ENCODE measurements around the gene DNMT3A.

DNMT3A gene

GRCh38 chr2:25372405-25373268 is 30.9 kb upstream of the DNMT3A start:
- no peak for DNase-seq (ENCODE audit: low spot score)

DNA sequence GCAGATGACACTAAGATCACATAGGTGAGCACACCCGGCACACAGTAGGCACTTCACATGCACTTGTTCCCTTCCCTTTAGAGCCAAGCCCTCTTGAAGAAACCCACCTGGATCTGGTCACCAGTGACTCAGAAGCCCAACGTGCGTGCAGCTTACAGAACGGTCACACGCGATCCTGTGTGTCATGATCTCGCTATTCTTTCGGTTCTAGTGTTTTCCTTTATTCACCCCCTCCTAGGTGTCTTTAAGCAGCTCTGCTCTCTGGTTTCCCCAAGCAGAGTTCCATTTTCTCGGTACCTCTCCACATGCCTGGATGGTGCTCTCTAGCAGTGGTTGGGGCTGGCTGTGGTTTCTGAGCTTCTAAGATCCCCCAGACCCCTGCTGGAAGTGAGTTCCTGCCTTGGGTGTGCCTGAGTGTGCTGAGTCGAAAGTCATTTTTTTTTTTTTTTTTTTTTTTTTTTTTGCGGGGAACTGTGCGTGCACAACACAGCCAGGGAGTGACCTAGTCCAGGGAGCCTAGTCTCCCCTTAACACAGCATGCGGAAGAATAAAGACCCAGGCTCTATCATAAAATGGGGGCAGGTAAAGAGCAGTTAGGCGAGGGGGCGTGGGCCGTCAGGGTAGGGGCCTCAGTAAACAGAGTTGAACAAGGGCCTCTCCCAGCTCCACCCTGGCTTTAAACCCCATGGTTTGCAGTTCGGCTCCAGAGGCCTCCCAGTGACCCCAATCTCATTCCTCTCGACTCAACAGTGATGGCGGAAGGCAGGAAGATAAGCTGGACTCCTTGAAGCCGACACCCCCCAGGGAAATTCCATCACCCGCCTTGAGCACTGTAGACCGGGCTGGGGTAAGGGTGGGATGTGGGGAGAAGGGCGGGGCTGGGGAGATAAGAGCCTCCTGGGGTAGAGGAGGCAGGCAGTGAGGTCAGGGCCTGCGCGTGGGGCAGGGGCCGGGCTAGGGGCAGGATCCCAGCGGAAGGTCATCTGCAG is 29.8 kb upstream of the DNMT3A start:
- no peak for DNase-seq (ENCODE audit: low spot score)

DNA sequence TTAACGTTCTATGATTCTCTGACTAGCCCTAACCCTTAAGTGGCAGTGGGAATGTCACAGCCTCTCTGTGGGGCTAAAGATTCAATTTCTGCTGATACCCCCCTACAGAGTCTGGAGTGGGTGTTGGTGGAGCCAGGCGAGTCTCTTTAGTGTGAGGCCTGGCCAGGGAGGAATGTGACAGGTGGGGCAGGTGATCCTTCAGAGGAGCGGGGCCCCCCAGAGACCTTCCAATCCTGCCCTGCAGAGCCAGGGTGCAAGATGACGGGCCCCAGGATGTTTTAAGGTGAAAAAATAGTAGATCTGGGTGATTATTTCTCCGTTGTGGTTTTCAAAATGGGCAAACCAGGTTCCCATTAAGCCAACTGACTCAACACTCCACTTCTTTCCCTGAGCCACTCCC is 28.2 kb upstream of the DNMT3A start:
- no peak for DNase-seq (ENCODE audit: low spot score)

DNA sequence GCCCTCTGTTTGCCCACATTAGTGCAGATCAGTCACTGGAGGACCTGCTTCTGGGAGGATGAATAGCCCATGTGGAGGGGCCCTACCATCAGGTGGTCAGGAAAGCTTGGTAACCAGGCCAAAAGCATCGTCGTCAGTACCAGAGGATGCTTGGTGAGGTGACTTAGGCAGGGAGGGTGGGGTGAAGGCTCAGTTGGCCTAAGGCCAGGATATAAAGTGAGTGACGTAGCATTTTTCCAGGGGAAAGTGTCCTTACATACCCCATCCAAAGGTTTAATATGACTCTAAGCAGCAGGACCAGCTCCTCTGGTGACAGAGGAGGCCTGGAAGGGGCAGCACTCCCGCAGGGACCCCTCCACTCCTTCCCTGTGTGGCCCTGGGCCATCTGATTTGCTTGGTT is 27.7 kb upstream of the DNMT3A start:
- no peak for DNase-seq (ENCODE audit: low spot score)

DNA sequence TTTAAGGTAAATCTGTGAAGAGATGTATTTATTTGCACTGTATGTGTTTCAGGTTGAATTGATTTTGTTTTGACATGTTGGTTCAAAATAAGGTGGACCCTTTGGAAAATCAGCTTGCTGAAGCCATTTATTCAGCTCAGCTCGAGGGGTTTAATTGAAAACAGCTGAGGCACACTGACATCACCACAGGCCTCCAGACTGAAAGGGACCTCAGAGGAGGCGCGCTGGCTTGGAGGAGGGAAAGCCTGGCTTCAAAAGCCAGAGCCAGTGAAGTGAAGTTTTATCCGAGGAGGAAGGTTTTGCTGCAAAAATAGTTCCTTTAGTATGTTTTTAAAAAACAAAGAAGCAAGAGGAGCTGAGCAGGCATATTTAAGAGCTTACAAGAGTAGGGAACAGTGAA is 26.9 kb upstream of the DNMT3A start:
- DNase-seq (ENCODE audit: low spot score): no peak

DNA sequence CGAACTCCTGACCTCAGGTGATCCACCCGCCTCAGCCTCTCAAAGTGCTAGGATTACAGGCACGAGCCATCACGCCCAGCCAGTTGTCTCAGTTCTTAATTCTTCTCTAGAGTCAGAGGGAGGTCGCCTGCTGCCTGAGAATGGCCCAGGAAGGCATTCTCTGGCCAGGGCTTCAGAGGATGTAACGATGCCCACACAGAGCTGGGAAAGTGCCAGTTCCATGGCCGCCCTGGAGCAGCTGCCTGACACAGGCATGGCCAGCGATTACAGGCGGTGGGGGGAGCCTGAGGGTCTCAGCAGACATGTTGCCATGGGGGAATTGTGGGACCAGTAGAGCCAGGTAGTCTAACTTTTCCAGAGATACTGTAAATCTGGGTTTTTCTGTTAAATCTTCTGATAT is 25.6 kb upstream of the DNMT3A start:
- no peak for DNase-seq (ENCODE audit: low spot score)

DNA sequence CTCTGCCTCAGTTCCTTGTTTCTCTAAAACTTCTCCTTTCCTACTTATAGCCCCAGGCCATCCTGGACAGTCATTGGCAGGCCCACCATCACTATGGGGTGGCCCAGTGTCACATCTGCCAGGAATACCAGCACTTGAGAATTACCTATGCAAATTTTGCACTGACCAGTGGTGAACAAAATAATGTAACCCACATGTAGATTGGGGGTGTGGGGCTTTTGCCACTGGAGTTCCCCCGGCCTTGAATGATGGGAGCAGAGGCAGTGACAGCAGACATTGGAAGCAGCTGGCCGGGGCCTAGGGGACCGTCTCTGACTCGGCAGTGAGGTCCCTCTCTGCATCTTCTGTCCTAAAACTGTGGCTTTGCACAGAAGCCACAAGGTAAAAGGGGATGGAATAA is 24.9 kb upstream of the DNMT3A start:
- no peak for DNase-seq (ENCODE audit: low spot score)

DNA sequence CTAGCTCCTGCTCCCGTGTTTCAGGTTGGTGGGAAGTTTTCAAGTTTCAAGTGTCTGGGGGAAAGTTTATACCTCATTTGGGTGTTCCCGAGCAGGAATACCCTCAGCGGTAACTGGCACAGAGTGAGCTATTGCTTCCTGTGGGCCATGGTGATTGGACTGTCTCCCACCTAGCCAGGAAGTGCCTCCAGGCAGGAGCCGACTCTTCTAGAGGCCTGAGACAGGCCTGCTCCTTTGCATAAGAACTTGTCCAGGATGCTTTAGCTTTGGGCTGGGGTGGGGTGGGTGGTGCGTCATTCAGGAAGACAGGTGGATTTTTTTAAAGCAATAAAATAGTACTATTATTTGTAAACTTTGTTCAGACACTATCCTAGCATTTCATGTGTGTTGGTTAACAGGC is 23.5 kb upstream of the DNMT3A start:
- no peak for DNase-seq (ENCODE audit: low spot score)

DNA sequence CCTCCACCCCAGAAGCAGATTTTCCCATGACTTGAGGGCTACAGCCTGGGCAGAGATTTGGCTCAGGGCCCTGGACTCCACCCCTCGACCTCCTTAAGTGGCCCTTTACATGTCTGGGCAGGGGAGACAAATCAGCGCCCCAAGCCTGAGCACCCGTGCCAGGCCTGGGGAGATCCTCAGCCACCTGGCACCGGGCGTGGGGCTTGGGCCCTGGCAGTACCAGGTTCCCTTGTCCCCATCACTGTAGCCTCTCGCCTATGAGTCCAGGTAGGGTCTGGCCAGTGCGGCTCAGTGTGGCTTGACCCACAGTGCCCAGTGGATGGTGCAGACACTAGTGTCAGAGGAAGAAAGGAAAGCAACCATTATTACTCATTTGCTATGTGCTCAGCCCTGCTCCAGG is 22.0 kb upstream of the DNMT3A start:
- DNase-seq (ENCODE audit: low spot score): no peak

- no peak for DNase-seq (ENCODE audit: low spot score)
Observed at GRCh38 chr2:25362434-25363145, 20.9 kb upstream of the DNMT3A start.

DNA sequence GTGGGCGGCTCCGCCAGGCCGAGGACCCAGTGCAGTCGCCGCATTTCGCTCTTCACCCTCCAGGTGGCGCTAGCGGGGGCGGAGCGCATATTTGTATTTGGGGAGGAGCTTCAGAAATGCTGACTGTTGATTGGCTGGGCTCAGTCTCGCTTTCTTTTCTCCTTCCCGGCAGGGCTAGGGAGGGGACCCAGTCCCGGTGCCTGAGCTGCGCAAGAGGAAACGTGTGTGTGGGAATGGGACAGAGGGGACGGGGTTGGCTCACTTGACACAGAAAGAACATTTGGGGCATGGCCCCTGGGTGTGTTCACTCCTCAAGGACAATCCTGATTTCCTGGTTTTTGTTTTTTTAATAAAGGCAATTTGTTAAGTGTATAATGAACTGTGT is 20.3 kb upstream of the DNMT3A start:
- peak; percentile 91 for DNase-seq (ENCODE audit: low spot score)

DNA sequence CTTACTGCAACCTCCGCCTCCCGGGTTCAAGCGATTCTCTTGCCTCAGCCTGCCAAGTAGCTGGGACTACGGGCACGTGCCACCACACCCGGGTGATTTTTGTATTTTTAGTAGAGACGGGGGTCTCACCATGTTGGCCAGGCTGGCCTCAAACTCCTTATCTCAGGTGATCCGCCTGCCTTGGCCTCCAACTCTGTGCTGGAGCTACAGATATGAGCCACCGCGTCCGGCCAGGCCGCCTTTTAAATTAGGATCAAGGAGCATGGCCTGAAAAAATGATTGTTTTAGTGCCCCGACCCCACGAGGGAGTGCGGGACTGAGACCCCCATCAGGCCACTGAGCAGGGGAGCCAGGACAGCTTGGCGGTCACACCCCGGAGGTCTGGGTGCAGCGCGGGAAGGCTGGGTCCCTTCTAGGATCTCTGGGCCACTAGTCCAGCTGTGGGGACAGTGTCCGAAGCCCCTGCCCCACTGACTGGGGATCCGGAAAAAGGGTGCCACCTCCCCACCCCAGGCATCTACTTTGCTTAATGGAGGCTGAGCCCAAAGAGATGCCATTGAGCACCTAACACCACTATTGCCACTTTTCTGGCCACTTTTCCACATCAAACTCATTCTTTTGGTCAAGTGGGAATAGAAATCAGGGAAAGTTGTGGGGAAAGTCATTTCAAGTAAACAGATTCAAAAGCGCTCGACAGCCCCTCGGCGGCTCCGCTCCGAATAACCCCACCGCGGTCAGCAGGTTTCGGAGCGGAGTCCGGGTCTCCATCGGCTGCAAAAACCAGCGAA is 19.7 kb upstream of the DNMT3A start:
- no peak for DNase-seq (ENCODE audit: low spot score)

DNA sequence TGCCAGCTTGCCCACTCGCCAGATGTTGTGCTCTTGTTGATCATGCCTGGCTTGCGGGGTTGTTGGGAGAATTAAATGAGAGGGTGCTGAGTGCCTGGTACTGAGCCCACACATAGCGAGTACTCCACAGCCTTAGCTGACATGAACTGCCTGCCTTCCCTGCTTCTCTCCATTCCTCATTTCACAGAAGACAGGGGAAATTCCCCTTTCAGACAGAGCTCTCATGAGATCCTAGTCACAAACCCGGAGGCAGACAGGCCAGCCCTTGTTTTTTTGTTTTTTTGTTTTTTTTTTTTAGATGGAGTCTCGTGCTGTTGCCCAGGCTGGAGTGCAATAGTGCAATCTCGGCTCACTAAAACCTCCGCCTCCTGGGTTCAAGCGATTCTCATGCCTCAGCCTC is 17.1 kb upstream of the DNMT3A start:
- no peak for DNase-seq (ENCODE audit: low spot score)

- no peak for DNase-seq (ENCODE audit: low spot score)
Observed at GRCh38 chr2:25358249-25358815, 16.6 kb upstream of the DNMT3A start.

- no peak for DNase-seq (ENCODE audit: low spot score)
Observed at GRCh38 chr2:25356088-25356487, 14.4 kb upstream of the DNMT3A start.

DNA sequence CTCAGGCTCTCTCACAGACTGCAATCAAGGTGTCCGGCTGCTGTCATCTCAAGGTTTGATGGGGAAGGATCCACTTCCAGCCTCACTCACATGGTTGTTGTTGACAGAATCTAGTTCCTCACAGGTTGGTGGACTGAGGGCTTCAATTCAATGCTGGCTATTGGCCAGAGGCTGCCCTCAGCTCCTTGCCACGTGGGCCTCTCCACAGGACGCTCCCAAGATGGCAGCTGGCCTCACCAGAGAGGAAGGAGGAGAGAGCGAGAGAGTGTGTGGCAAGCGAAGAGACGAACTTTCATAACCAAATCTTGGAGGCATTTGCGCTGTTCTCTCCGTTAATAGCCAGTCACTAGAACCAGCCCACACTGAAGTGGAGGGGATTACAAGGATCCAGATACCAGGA is 13.5 kb upstream of the DNMT3A start:
- DNase-seq (ENCODE audit: low spot score): no peak

DNA sequence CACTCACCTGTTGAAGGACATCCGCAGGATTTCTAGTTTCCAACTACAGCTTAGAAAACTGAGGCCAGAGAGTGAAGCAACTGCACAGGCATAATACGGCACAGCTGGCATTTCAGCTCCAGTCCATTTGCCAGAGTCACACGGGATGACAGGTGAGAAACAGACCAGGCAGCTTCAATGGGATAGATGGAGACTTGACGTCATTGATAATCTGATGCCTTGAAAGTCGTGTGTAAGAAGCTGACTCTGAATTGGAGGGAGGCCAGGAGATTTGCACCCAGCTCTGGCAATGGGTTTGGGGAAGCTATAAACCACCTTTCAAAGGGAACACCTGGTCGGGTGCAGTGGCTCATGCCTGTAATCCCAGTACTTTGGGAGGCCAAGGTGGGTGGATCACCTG is 12.4 kb upstream of the DNMT3A start:
- DNase-seq (ENCODE audit: low spot score): no peak

DNA sequence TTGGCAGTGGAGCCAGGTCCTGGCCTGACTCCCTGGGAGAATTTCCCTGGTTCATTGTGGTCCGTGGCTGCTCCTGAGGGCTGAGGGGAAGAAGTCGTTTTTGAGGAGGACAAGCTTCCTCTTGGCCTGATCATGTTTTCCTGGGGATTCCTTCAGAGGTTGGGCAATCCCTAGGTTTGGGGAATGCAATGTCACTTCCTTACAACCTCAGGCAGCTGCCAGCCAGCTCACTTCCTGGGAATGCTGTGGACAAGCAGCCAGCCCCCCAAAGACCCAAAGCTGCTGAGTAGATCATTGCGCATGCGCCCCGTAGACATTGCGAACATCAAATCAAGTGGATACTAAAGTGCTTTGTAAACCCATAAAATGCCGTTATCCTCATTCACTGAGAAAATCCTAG is 7.7 kb upstream of the DNMT3A start:
- no peak for DNase-seq (ENCODE audit: low spot score)

GRCh38 chr2:25347846-25348245 is 6.1 kb upstream of the DNMT3A start:
- no peak for DNase-seq (ENCODE audit: low spot score)

- DNase-seq (ENCODE audit: low spot score): no peak
Observed at GRCh38 chr2:25347205-25347815, 5.6 kb upstream of the DNMT3A start.

Measured in HuH-7 (cell line).